ENCODE results near the gene FN3KRP.

Gene FN3KRP

DNA sequence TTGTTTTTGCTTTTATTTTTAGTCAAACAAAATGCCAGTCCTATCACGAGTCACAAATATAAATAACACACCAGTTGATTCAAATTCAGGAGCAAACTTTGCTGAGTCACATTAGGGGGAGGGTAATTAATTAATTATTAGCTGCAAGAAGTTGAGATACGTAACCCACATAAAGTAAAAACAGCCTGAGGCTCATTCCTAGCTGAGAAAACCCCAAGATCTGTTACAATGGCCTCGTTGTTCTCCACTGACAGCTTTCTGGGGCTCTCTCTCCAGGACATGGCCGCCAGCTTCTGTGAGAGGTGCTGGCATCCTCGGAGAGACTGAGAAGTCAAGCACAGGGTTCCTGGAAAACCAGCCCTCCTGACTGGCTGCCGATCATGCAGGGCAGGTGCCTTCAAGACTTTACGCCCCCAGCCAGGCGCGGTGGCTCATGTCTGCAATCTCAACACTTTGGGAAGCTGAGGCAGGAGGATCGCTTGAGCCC, 29.1 kb upstream of the FN3KRP start:
- no peak for DNase-seq (ENCODE audit: low spot score)

DNA sequence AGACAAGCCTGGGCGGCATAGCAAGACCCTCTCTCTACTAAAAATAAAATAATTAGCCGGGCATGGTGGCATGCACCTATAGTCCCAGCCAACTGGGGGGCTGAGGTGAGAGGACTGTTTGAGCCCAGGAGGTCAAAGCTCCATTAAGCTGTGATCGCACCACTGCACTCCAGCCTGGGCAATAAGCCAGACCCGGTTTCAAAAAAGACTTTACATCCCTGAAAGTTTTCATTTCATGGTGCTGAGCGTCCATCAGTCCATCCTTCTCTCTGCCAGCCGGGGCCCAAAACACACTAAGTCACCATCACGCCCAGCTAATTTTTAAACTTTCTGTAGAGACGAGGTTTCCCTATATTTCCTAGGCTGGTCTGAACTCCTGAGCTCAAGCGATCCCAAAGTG, 28.6 kb upstream of the FN3KRP start:
- no peak for DNase-seq (ENCODE audit: low spot score)

DNA sequence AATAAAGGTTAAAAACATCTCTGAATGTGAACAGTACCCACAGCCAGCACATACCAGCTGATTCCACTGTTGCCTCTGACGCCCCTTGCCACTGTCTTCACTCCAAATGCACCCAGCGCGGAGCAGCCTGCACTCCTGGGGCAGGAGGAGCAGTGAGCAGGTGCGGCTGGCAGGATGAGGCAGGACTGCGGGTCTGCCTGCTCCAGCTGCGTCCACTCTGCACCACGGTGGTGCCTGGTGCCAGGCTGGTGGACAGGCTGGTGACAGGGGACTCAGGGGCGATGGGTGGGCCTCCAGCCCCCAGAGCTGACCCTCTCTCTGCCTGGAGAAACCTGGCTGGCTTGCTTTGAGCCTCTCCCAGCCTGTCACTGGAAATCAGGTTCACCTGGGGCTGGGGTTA, 27.4 kb upstream of the FN3KRP start:
- DNase-seq (ENCODE audit: low spot score), result no peak

DNA sequence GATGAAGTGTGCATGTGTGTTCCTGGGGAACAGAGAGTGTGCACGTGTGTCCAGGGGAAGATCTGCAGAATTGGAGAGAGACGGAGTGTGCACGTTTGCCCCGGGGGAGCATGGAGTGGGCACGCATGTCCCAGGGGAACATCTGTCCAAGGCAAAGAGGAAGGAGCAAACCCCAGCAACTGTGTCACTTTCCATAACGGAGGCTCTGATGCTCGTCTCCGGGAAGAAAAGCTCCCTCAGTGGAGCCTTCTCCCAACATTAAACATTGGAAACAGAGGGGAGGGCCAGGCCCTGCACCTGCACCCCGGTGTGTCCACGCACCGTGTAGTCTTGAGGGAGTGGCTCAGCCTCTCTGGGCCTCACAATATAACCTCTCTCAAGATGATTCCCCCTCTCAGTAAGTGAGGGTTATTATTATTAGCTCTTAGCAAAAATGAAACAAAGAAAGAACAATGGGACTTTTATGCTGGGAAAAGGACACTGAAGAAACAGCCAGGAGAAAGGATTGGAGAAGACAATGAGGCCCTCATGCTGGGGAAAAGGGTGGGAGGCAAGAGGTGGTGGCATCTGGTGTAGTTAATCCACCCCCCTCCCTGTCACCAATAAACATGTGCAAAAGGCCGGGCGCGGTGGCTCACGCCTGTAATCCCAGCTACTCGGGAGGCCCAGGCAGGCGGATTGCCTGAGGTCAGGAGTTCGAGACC, 25.6 kb upstream of the FN3KRP start:
- DNase-seq (ENCODE audit: low spot score), result no peak

DNA sequence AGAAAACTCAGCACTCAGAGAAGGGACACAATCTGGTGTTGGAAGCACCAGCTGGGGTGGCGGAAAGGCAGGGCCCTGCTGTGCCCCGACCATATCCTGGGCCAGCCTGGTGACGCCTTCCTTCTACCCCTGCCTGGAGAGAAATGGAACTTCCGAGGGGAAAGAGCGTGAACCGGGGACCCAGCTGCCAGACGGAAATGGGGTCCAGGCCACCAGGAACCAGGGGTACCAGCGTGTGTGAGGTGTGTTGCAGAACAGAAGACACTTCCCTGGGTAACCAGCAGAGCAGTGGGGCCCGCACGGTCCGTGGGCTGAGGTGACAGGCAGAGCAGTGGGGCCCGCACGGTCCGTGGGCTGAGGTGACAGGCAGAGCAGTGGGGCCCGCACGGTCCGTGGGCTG, 24.8 kb upstream of the FN3KRP start:
- no peak for DNase-seq (ENCODE audit: low spot score)

DNA sequence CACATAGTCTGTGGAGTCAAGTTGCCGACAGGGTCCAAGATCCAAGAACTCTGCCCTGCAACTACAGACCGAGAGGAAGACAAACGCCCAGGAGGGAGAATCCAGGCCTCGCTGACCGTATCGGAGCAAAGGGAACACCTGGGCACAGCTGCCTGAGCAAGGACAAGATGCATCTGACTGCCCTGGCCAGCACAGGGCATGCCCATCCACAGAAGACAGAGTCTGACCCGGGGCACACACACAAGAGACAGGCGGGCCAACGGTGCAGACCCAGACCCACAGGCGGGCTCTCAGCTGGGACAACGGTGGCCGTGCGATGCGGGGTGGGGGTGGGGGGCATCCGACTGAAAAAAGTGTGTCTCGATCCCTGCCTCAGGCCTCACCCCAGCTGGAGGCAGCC, 24.2 kb upstream of the FN3KRP start:
- DNase-seq (ENCODE audit: low spot score), result no peak

DNA sequence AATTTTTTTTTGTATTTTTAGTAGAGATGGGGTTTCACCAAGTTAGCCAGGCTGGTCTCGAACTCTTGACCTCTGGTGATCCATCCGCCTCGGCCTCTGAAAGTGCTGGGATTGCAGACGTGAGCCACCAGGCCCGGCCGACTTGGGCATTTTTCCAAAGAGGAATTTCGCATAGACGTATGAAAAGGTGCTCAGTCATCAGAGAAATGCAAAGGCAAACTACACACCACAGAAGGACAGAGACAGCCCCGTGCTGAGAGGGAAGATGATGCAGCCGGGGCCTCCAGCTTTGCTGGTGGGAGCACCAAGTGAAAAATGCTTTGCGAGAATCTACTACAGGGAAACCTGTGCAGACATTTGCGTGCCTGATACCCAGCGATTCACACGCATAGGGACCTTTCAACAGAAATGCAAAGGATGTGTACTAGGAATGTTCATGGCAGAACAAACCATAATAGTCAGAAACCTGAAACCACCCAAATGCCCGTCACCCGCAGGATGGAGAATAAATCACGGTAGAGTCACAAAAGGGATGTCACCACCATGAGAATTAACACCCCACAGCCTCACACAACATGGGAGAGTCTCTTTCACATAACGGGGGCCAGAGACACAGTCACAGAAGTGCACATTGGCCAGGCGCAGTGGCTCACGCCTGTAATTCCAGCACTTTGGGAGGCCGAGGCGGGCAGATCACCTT, 23.2 kb upstream of the FN3KRP start:
- no peak for DNase-seq (ENCODE audit: low spot score)

DNA sequence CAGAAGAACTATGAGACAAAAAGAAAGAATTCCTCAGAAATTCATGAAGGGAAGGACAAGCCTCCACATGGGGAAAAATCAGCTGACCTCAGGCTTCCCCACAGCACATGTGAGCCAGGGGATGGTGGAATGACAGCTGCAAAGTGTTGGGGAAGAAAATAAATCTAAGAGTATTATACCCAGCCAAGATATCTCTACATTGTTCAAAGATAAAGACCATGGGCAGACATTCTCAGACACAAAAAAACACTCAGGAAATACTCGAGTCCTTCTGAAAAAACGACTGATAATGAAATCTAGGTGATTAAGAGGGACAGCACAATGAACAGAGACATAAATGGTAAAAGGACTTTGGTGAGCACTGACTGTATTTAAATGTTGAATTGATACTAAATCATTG, 21.9 kb upstream of the FN3KRP start:
- DNase-seq (ENCODE audit: low spot score), result no peak

DNA sequence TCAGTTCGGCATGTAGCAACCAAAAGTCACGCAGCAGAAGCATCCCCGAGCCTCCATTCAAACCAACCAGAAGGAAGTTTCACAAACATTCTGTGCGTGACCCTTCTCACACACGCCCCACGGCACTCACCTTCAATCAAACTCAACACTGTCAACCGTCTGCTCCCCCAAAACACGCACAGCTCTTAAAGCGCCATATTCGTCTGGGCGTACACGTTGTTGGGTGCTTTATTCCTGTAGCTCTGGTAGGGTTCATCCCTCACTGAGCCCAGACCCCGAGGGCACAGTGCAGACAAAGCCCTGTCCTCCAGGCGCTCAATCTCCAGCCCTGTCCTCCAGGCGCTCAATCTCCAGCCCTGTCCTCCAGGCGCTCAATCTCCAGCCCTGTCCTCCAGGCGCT, 20.2 kb upstream of the FN3KRP start:
- no peak for DNase-seq (ENCODE audit: low spot score)

DNA sequence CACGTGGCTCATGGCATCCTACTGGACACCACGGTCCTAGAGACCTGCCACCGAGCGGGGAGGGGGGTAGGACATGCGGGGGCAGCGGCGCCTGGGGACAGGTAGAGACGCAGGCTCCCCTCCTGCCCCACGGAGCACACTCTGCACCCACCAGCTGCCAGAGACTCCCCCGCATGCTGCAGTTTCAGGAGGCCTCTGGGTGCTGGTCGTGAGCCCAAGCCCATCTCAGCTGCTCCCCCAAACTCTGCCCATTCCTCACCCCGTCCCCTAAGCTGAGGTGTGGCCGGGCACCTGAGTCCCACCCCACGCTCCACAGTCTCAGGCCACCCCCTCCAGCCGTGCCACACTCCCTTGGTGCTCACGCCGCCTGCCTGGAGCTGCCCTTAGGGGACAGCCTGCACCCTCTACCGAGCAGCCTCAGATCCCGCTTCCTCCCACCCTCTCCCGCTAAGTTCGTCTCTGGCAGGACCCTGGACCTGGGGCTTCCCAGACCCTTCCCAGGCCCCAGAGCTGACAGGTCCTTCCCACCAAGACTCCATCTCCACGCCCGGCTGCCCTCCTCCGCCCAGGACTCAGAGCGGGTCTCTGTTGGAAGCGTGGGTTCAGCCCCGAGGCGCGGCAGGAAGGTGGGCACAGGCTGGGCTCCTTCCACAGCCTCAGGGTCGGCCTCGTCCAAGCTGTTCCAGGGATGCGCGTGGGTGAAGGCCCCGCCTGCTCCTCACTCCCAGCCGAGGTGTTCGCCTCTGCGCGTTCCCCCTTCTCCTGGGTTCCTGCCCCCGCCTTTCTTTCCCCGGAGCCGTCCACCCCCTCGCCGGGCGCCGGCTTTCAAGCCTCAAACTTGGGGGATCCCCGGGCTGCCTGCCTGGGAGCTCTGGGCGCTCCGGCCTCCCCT, 19.3 kb upstream of the FN3KRP start:
- DNase-seq (ENCODE audit: low spot score), result no peak

DNA sequence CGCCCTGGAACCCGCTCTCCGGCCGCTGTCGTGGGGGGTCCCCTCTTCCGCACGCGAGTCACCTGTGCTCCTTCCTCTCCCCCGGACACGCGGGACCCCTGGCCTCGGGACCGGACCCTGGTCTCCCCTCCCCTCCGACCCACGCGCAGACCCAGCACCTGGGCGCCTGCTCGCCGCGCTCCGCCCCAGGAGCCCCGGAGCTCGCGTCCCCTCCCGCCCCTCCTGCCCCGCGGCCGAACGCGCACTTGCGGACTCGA, 18.8 kb upstream of the FN3KRP start:
- no peak for DNase-seq (ENCODE audit: low spot score)

DNA sequence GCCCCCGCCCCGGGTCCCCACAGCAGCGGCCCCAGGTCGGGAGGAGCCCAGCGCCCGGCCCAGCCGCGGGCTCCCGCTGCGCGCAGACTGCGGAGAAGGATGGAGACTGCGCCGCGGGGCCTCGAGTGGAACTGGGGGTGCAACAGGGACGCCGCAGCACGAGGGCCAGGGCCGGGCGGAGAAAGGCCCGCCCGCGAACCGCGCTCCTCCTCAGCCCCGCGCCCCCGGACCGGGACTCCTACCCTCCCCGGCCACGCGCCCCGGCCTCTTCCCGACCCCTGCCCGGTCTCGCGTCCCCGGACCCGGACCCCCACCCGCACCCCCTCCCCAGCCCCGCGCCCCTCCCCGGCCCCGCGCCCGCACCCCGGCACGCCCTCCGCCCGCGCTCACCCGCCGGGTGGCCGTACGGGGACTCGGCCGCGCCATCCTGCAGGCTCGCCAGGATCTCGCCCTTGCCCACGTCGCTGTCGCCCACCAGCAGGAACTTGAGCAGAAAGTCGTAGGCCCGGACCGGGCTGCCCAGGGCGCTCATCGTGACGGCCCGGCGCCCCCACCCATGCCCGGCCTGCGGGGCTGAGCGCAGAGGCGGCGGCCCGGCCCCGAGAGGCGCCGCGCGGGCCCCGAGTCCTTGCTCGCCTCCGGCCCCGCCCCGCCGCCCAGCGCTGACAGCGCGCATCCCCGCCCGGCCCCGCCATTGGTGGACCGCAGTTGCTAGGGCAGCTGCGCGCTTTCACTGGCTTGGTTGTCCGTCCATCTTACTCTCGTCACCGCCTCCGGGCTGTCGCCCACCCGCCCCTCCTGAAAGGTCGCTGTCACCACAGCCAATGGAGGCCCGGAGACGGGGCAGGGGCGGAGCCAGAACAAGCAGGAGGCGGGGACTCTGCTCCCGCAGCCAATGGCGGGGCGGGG, 18.2 kb upstream of the FN3KRP start, which contains the start of gene RAB40B:
Gene RAB40B, minus strand, starts transcription at position 634 of the 909 bp plus-strand sequence. Its CDS starts 102 bp downstream, at position 532.
- DNase-seq (ENCODE audit: low spot score), result peak; percentile 84

DNA sequence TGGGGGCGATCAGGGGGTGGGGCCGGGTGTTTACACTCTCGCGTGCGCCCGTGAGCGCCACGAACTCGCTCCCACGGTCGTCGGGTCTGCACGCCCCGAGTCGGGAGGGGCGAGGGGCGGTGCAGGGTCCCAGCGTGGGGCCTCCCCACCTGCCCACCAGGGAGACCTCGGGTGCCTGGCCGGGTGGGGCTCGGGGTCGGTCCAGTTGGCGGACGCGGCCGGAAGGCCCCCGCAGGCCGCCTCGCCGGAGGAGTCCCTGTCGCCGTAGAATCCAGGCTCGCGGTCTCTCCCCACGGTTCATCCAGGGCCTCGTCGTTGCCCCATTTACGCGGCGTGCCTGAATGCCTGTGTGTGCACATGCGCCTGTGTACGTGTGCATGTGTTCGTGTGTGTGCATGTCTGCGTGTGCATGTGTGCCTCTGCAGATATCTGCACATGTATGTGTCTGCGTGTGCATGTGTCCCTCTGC, 17.5 kb upstream of the FN3KRP start:
- DNase-seq (ENCODE audit: low spot score), result no peak

DNA sequence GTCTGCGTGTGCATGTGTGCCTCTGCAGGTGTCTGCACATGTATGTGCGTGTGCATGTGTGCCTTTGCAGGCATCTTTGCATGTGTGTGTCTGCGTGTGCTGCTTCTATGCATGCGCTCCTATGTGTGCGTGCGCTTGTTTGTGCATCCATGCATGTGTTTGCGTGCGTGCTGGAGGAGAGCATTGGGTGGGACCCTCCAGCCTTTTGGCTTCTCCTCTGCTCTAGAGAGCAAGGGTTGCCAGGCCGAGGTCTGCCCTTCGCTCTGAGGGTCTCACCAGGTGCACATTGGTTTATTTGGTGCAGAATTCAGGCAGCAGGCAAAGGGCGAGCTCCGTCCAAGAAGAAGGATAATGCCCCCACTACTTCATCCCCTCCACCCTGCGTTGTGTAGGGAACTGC, 17.0 kb upstream of the FN3KRP start:
- no peak for DNase-seq (ENCODE audit: low spot score)

DNA sequence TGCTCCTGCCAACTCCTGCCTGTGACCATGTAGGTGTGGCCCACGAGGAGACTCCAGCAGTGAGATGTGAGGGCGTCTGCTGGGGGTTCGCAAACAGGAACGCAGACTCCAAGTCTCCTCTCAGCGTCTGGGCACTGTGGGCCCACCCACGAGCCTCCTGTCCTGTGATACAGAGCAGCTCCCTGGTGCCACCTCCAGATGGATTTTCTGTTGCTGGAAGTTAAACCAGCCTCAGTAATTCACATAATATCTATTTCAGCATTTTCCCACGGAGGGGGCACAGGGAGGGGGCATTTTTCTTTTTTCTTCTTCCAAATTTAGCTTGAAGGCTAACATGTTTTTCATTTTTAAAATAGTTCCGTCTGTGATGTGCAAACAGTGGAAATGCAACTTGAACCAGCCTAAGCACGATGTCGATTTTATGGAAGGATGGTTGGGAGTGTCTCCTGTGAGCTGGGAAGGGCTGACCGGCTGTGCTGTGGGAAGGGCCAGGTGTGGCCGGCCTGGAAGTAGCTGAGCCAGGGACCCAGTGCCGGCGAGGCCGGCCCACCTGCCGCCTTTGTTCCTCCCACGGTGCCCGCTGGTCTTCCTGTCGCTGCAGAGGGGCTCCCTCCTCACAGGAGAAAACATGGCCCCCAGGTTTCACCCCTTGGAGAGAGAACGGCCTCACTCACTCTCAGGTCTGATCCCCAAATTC, 14.1 kb upstream of the FN3KRP start:
- DNase-seq (ENCODE audit: low spot score), result no peak

DNA sequence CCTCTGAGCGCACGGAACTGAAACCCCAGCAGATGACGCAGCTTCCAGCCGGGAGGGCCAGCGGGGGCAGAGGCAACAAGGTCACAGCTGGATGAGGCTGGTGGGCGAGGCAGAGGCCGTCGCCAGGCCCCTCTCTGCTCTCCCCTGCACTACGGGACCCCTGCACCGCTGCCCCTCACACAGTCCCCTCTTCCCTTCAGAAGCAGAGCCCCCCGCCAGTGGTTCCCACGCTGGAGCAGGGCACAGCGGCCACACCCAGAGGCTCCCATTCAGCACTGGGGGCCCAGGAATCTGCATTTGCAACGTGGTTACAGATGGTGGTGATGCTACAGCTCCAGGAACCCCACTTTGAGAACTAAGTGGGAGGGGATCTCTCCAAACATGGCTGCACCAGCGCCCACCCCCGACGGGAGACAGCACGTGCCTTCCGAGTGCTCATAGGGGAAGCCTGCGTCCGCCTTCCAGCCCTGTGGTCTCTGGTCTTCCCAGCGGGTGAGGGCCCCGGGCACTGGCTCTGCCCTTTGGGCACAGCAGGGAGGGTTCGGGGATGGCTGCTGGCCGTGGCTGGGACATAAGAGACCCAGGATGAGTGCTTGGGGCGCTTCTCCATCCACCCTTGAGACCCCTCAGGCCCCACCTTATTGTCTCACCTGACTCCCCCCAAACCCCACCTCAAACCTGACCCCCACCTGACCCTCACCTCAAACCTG, 13.3 kb upstream of the FN3KRP start:
- no peak for DNase-seq (ENCODE audit: low spot score)

DNA sequence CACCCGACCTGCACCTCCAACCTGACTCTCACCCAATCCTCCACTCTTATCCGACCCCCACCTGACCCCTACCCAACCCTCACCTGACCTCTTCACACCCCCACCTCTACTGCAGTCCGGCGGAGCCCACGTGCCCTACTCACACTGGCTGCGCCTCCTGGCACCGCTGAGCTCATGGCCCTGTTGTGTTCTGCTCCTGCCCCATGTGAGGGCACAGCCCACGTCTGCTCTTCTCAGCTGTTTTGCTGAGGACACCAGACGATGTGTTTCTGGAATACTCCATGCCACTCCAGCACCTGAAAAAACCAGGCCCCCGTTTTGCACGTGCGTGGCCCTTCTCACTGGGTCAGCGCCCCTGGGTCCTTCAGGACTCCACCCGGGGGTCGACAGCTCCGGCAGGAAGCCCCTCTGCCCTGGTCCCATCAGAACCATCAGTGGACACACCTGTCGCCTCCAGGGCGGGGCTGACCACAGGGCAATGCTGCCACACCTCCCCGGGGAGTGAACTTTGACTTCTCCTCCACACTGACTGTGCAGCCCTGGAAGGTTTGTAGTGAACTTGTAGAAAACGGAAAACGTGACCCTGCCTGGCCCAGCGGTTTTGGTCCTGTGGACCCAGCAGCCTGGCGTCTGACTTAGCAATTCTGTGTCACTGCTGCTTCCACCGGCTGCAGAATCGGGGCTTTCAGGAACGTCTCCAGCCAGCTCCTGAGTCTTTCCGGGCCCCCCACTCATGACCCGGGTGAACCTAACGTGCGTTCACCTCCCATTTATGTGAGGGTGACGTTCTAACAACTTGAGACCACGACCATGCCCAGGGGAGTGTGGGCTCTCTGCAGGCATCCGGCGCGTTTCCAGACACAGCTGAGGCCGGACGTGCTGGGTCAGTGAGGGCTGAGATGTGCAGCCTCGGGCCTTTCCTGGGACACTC, 12.3 kb upstream of the FN3KRP start:
- DNase-seq (ENCODE audit: low spot score), result no peak

DNA sequence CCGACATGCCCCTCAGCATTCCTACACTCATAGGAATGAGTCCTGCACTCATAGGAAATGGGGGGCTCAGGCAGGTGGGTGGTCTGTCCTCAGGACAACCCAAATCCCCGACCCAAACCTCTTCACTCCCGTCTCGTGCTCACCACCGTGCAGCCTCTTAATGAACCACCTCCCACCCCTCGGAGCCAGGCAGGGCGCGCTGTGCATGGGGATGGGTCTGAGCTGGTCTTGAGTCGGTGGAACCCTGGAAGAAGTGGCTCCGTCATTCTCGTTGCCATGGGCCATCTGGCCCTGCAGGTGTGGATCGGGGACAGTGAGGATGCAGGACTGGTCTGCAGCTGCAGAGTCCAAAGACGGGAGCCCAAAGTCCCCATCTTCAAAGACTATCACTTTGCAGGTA, 11.6 kb upstream of the FN3KRP start:
- DNase-seq (ENCODE audit: low spot score), result no peak

DNA sequence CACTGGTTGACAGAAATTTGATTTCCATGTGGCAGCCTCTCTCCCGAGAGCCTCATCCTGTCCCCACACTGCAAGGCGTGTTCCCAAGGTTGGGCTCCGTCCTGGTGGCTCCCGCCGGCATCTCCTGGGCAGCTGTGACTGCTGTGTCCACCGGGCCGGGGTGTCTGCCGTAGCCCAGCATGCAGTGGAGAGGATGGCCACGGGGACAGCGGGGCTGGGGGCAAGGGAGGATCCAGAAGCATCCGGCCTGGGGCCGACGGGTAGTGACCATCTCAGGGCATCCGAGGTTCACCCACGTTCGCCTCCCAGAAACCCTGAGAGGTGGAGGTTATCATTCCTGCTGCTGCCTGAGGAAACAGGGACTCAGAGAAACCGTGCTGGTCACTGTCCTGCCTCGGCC, 10.8 kb upstream of the FN3KRP start:
- DNase-seq (ENCODE audit: low spot score), result no peak
